Measurements from ENCODE around the gene EGFL7. TPM values are rescaled to one million over a fixed set of nuclear protein-coding genes. Genes with fewer than 3 reads are reported as not detected.

Gene EGFL7
- polyA plus RNA-seq, 1 of the 3 experiments (the other 2 are of a cell fraction) = 43.0 TPM

- 90% methylated on average over 10 of the region's 24 CpGs for WGBS (ENCODE audit: low lambda C conversion rate)
- Histone ChIP-seq H3K27me3 (ENCODE audit: insufficient read depth) (no peaks in the 10 kb centered on the region), H3K4me3 (ENCODE audit: low read depth in 2 of 2, low read length in 1 of 2) (no peak overlapping the region), H3K9me3 (no peaks in the 10 kb centered on the region), H3K4me2 (no peak overlapping the region), H2AFZ (ENCODE audit: low read depth) (no peak overlapping the region), H3K27ac (ENCODE audit: low read depth in 2 of 2, low read length in 1 of 2) (no peak overlapping the region), H3K36me3 (replicated peaks in 1 of 2; ENCODE audit: control insufficient read depth in 1 of 2, insufficient read depth in 2 of 2, low read length in 1 of 2) (no peaks in the 10 kb centered on the region), H3K79me2 (ENCODE audit: insufficient read depth) (no peaks in the 10 kb centered on the region), H4K20me1 (ENCODE audit: insufficient read depth) (no peaks in the 10 kb centered on the region), H3K9me2 (no peaks in the 10 kb centered on the region), H3K4me1 (ENCODE audit: control insufficient read depth in 1 of 2, insufficient read depth in 2 of 2, low read depth in 1 of 2, low read length in 1 of 2) (peaks cover 4 to 14% of the 10 kb centered on the region in 2 experiments; a peak in 1 of 4 replicates), H3K9ac (no peak overlapping the region), H3F3A (replicated peaks; ENCODE audit: insufficient read depth) (peaks cover 17% of the 10 kb centered on the region)
- DNase-seq = no peak
- ChIA-PET POLR2A (no interaction called here), CTCF (interaction anchor here (2.3 kb wide), 1 partner anchor 38 kb away, joined by 15 read pairs; no protein-coding TSS in a partner anchor)
- TF ChIP-seq TAF1 (IDR thresholded peaks at IDR 0.05; ENCODE audit: borderline replicate concordance, low read depth, low read length) (no peak), USF2 (IDR thresholded peaks at IDR 0.05; ENCODE audit: borderline replicate concordance, low read depth, low read length) (no peak), TEAD4 (IDR thresholded peaks at IDR 0.05; ENCODE audit: borderline replicate concordance, insufficient read depth) (no peak), FOXJ3 (CRISPR knock-in tag; IDR thresholded peaks at IDR 0.05) (no peak), POLR2AphosphoS5 (IDR thresholded peaks at IDR 0.05; ENCODE audit: low read depth, low read length) (no peak), SMC3 (IDR thresholded peaks at IDR 0.05; ENCODE audit: low read depth, low read length) (no peak), IRF3 (IDR thresholded peaks at IDR 0.05; ENCODE audit: low read depth, low read length) (no peak), ZBTB33 (IDR thresholded peaks at IDR 0.05; ENCODE audit: borderline replicate concordance, low read depth) (no peak), RFX5 (IDR thresholded peaks at IDR 0.05; ENCODE audit: low read length) (no peak), CTCF (IDR thresholded peaks at IDR 0.05) (no peak), REST (IDR thresholded peaks at IDR 0.05; ENCODE audit: low read depth, low read length) (no peak), EP300 (IDR thresholded peaks at IDR 0.05; ENCODE audit: borderline replicate concordance in 1 of 2, low read depth in 1 of 2, low read length in 1 of 2) (no peak), TCF12 (IDR thresholded peaks at IDR 0.05) (no peak), NRF1 (IDR thresholded peaks at IDR 0.05; ENCODE audit: low read depth, low read length) (no peak), GATA2 (CRISPR knock-in tag; IDR thresholded peaks at IDR 0.05) (no peak), ELF1 (IDR thresholded peaks at IDR 0.05) (no peak), PBX3 (IDR thresholded peaks at IDR 0.05) (no peak), YY1 (IDR thresholded peaks at IDR 0.05; ENCODE audit: low read depth) (no peak), EZH2phosphoT487 (IDR thresholded peaks at IDR 0.05; ENCODE audit: borderline replicate concordance, low read depth) (no peak)
Observed at GRCh38 chr9:136709454-136710109, 46.9 kb downstream of the EGFL7 start.

Measured in SK-N-SH (cell line).